GM18511 (cell line): ENCODE results near the gene PEX26.
"Not testable (repeated sequence)": the region's sequence is repeated elsewhere in the genome, so short reads cannot be mapped to it uniquely, and the experiment has no call there.

Source experiments
- ATAC-seq: cut with Tn5 transposase; IDR thresholded peaks from one replicate; pipeline ENCODE4 v1.9.1; 2021; ENCODE audit warnings: mild to moderate bottlenecking, moderate library complexity; ENCODE audit not compliant: unreplicated experiment

Gene PEX26

GRCh38 chr22:18093661-18094060 lies 15.9 kb downstream of the PEX26 start:
- no peak for ATAC-seq

- no peak for ATAC-seq
These were observed 17.5 kb downstream of the PEX26 start for GRCh38 chr22:18095101-18095805.

GRCh38 chr22:18096823-18097222 lies 19.0 kb downstream of the PEX26 start:
- ATAC-seq = no peak

DNA sequence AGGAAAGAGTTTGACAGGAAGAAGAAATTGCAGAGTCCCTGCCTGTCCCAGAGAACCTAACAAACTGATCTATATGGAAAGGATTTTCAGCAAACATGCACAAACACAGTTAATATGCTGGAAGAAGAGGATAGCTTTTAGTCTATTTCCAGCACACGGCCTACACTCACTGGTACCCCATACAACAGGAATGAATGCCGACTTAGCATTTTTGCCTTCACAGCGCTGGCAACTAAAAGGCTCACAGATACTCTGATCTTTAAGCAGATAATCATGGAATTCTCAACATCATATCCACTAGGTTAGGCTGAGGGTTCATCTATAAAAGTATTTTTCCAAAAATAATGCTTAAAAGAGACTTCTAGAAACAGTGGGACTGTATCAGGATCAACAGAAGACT lies 23.0 kb downstream of the PEX26 start:
- no peak for ATAC-seq

DNA sequence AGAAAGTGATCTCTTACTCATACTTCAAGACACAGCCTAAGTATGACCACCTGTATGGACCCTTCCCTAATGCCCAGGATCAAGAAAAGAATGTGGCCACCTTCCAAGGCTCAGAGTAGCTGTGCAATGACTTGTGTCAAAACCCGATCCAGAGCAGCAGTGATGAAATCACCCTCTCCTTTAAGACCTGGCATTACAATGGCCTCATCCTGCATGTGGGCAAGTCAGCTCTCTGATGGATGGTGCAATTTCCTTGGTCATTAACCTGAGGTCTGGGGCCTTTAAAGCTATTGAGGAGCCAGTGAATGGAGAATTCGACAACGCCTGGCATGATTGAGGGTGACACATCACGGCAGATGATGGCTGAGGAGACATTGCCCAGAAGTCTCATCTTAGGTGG lies 23.7 kb downstream of the PEX26 start:
- ATAC-seq = no peak

DNA sequence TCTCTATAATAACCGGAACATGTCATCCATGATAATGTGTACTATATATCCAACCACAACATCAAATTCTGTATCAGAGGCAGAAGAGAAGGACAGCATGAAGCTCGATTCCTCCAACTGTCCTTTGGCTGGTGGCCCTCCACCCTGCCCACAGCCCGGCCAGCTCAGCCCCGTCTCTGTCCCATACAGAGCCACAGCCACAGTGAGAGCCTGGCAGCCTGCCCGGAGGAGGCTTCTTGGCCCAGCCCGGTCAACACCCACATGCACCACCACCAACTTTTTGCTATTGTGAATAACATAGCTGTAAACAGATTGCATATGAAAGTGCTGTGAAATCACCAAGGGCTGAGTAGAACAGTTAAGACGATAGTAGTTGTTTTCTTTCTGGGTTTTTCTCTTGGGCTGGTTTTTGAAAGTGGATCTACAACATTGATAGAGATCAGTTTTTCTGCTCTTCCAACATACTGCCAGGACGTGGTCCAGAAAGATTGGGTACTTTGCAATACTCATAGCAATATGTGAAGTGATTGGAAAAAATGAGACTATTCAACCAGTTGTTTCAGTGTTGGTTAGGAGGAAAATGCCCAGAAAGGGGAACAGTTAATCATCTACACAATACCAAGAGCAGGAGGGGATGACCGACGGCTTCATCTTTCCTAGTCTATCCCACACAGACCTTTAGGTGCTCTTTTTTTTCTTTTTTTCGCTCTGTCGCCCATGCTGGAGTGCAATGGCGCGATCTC lies 25.9 kb downstream of the PEX26 start:
- no peak for ATAC-seq

DNA sequence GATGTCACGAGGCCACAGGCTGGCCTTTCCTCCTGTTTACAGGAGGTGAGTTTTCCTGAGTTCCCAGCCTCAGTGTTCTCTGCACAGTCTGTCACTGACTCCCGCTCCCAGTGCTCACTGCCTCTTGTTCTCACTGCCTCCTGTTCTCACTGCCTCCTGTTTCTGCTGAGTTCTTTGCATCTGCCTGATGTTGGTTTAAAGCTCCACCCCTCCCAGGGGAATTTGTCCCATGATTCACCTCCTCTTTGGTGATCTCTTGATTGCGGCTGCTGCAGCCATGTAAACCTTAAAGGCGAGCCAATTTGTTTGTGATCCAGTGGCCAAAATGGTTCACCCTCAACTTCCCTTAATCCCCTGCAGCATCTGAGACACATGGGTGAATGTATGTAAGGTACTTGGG lies 26.8 kb downstream of the PEX26 start:
- ATAC-seq = no peak

DNA sequence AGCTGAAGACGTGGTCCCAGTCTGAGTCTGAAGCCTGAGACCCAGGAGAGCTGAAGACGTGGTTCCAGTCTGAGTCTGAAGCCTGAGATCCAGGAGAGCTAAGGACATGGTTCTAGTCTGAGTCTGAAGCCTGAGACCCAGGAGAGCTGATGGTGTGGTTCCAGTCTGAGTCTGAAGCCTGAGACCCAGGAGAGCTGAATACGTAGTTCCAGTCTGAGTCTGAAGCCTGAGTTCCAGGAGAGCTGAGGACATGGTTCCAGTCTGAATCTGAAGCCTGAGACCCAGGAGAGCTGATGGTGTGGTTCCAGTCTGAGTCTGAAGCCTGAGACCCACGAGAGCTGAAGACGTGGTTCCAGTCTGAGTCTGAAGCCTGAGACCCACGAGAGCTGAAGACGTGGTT lies 28.2 kb downstream of the PEX26 start:
- ATAC-seq = not testable (repeated sequence)

DNA sequence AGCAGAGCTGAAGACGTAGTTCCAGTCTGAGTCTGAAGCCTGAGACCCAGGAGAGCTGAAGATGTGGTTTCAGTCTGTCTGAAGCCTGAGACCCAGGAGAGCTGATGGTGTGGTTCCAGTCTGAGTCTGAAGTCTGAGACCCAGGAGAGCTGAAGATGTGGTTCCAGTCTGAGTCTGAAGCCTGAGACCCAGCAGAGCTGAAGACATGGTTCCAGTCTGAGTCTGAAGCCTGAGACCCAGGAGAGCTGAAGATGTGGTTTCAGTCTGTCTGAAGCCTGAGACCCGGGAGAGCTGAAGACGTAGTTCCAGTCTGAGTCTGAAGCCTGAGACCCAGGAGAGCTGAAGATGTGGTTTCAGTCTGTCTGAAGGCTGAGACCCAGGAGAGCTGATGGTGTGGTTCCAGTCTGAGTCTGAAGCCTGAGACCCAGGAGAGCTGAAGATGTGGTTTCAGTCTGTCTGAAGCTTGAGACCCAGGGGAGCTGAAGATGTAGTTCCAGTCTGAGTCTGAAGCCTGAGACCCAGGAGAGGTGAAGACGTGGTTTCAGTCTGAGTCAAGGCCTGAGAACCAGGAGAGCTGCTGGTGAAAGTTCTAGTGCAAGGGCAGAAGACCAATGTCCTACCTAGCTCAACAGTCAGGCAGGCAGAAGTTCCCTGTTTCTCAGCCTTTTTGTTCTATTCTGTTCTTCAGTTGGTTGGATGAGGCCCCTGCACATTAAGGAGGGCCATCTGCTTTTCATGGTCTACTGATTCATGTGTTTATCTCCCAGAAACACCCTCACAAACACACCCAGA lies 29.0 kb downstream of the PEX26 start:
- not testable (repeated sequence) for ATAC-seq

- no peak for ATAC-seq
These were observed 30.4 kb downstream of the PEX26 start for GRCh38 chr22:18108187-18108586.

DNA sequence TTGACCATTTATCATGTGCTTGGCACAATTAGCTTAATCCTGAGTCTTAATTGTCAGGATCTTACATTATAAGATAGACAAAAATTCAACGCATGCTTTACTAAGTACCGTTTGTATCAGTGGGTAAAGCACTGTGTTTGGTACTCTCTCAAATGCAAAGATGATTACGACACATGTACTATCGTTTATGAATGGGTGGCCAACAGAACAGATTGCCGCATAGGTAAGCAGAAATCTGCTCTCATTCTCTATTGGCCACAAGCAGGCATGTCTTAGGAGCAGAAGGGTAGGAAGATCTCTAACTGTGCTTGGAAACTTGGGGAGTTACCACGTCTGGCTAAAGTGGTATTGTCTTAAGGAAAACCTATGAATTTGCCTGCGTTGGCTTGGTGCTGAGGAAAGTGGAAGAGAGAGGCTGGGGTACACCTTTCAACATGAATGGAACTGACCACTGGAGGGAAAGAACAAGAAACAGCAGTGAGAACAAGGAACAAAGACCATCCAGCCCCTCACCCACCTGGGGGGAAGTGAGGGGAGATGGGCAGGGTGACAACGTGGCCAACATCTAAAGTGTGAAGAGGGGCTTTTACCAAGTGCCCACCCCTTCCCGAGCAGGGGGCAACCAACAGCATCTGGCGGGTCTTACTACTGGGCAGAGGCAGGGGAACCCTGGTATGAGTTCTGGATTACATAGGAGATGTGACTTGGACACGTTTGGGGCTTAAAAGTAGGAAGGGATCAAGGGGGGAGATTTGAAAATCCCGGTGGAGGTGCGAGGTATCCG lies 31.8 kb downstream of the PEX26 start:
- ATAC-seq = peak; percentile 11

DNA sequence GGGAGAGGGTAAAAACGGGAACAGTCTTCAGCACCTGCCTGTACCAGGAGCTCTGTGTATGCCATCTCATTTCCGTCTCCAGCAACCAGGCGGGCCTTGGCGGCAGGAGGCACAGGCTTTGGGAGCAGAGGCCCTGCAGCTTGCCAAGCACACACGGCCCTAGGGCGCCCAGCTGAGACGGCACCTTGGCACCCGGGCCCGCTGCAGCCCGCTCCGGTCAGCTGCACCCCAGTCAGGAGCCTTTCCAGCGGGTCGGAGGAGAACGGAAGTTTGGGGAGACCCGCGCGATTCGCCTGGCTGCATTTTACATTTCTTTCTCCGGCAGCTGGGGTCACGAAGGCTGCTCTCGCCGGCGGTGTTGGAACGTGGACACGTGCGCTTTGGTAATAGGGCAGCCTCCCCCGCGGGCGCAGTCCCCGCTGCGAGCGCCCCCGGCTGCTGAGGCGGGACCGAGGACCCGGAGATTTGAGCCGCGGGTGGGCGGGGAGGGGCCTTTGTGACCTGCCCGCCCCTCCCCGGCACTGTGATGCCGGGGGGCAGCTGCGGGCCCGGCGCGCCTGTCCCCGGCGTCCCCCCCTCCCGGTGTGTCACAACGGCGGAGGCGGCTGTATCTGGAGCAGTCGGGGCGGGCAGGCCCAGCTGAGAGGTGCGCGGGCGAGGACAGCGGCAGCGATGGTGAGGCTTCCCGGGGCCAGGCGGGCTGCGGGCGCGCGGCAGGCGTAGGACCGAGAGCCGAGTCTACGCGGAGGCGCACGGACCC lies 32.6 kb downstream of the PEX26 start, which contains the start of gene TUBA8:
TSS of gene TUBA8 (plus strand) at position 616 of the 760 bp plus-strand sequence. CDS start at position 673, 57 bp downstream.
- ATAC-seq = peak; percentile 57

DNA sequence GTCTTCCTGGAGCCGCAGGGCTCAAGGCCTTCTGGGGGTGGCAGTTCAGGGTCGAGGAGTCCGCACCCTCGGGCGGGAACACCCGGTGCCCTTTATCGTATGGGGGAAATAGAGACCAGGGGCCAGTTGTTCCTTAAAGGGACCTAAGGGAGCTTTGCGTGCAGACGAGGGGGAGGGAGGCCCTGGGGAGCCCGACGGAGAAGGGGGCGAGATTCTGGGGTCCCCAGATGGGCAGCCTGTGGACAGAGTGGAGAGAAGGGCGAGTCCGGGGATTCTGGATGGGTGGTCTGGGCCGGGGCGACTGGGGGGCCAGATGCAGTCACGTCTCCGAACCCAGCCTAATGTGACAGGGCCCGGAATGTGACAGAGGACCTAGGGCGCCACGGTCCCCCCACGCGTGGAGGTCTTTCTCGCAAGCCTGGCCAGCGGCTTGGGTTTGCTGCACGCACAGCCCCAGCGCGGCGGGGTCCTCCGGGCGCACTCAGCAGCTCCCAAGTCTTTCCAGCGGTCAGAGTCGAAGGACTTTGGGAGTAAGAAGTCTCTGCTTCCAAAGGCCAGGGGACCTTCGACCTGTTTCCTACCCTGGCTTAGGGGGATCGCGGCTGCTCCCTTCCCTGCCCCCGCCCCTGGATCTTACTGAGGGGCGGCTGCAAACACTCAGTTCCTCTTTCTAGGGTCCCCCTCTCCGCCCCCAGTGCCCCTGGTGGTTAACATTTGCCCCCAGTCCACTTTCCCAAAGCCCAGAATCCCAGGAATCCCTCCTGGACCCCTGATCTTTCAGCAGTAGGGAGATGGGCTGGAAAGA lies 33.4 kb downstream of the PEX26 start:
- no peak for ATAC-seq

GRCh38 chr22:18111759-18112330 lies 34.1 kb downstream of the PEX26 start:
- no peak for ATAC-seq

DNA sequence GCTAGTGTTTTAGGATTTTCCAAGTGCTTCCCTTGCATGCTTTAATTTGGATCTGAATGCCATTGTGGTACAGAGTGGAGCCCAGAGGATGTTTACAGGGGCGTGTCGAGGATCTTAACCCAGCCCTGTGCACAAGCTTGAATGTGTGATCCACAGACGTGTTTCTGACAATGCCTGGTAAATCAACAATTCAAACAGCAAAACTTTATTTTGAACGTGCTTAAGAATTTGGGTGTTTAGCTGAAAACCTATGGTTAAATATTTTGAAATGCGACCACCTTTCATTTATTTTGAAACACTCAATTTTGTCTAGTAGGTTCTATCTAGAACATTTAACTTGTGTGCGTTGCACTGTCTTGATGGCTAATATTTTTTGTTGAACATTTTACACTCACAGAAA lies 34.6 kb downstream of the PEX26 start:
- ATAC-seq = no peak

DNA sequence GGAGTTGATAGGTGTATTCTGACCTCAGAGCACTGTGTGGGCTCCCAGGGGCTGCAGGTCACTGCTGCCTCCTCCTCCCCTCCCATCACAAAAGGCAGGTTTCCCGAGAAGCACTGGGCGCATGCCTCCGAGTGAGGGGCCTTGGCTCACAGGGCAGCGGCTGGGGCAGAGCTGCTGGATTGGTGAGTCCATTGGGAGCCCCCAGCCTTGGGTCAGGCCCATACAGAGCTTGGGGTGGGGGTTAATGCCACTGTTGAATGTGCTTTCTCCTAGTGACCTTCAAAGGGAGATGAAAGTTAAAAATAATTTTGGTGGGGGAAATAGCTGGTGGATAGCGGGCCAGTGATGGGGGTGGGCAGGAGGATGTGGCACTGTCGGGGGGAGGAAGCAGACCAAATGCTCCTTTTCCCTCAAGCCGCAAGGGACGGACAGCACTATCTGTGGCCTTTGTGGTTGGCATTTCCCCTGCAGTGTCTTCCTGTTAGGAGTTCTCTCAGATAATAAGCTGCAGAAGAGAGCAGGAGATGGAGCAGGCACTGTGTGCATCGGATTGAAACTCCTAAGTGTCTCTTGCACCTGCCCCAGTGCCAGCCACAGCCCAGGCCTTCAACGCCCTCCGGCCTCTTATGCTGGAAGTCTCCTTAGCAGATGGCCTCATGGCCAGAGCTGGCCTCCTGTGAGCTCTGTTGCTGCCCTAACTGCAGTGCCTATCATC lies 36.0 kb downstream of the PEX26 start:
- ATAC-seq = no peak

GRCh38 chr22:18114495-18114894 lies 36.7 kb downstream of the PEX26 start:
- no peak for ATAC-seq

DNA sequence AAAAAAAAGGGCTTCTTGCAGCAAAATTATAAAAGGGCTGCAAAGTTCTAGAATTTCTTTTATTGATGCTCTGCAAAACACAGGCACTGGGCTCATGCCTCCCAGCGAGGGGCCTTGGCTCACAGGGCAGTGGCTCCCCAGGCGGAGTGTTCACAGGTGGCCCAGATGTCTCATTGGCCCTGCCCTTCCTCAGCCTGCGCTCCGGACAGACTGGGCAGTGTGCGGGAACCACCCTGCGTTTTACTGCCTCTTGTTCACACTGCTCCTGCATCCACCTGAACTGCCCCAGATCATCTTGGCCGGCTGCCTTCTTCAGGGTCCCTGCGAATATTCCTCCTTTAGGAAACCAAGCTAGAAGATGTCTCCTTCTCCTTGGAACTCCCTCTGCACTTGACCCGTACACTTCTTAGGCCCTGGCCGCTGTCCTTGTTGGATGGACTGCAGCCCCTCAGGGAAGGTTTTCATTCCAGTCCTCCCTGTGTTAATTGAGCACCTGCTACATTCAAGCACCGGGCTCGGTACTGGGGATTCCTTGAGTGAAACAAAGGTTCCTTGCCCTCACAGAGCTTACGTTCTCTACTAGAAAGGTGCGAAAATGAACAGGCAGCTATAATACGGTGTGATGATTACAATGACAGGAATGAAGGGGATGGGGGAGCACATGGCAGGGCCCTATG lies 37.3 kb downstream of the PEX26 start:
- no peak for ATAC-seq
